HCT116 (cell line): Measurements from ENCODE around the gene RASGRF2. TPM values are rescaled to one million over a fixed set of nuclear protein-coding genes. Genes with fewer than 3 reads are reported as not detected.
A peak's percentile ranks its signal among the peaks of the same experiment; 100 is the strongest.

ENCODE experiments used
- ATAC-seq: fragments of 200-7000 bp; cut with Tn5 transposase; 2 replicates; pipeline ENCODE4 v1.9.1; 2020; ENCODE audit warnings: mild to moderate bottlenecking, moderate library complexity
- BruUV-seq: library from RNA; stranded (reverse); fragments of 400-500 nt; replicated peaks from 2 replicates; lab custom pipeline; 2021; lab: Mats Ljungman, UMichigan
- CTCF ChIA-PET: fragments of 300-600 bp; sonication (Branson Sonifier 250); formaldehyde crosslinking; loops from one replicate; lab custom pipeline; 2021; ENCODE audit warnings: antibody characterized with exemption; lab: Charles Lee
- POLR2A ChIA-PET: fragments of 300-600, 350-600 bp; sonication (Branson Sonifier 250); formaldehyde crosslinking; loops from one replicate; lab custom pipeline; 2021; ENCODE audit warnings: antibody characterized with exemption; lab: Charles Lee
- RAD21 ChIA-PET, 2 experiments: fragments of 300-600 bp; sonication (Branson Sonifier 250); formaldehyde crosslinking; loops; one replicate each; lab custom pipeline; 2023; ENCODE audit warnings: low total read pairs in 2 of 2; ENCODE audit not compliant: uncharacterized antibody in 2 of 2, unreplicated experiment in 2 of 2, low non-redundant PET in 1 of 2; lab: Charles Lee
- DNase-seq: peaks from one replicate; pipeline ENCODE4 v3.0.0-alpha.2; 2010; ENCODE audit warnings: low read depth, low spot score
- H2AFZ ChIP-seq: fragments of 200-600 bp; shearing (Covaris generic), sonication (generic); 2 replicates; pipeline ENCODE4 v1.6.1; 2017; ENCODE audit warnings: low read depth, mixed run types, mixed read lengths, antibody characterized with exemption, low read length; ENCODE audit not compliant: poor library complexity, severe bottlenecking
- H3K27ac ChIP-seq: 2 replicates; pipeline ENCODE4 v1.5.1; 2012; ENCODE audit warnings: low read depth, low read length
- H3K27me3 ChIP-seq: fragments of 200-600 bp; sonication (generic); 2 replicates; pipeline ENCODE4 v1.6.1; 2016; ENCODE audit warnings: mixed run types, low read length, mixed read lengths; ENCODE audit not compliant: insufficient read depth
- H3K36me3 ChIP-seq, 2 experiments: fragments of 200-500 bp in 1 of 2; fragments of 200-600 bp in 1 of 2; sonication (Bioruptor generic) in 1 of 2; sonication (generic) in 1 of 2; 2 replicates each; pipeline versions ENCODE4 v1.5.1 to v1.6.1; 2014 to 2016; ENCODE audit warnings: low read length in 2 of 2, inconsistent platforms in 1 of 2, mixed read lengths in 1 of 2, mixed run types in 1 of 2; ENCODE audit not compliant: insufficient read depth in 2 of 2, control insufficient read depth in 1 of 2
- H3K4me1 ChIP-seq, 2 experiments: fragments of 200-600 bp in 1 of 2; sonication (generic) in 1 of 2; 2 replicates each; pipeline versions ENCODE4 v1.5.1 to v1.6.1; 2012 to 2017; ENCODE audit warnings: low read length in 2 of 2, inconsistent platforms in 1 of 2, mild to moderate bottlenecking in 1 of 2, mixed read lengths in 1 of 2, mixed run types in 1 of 2, moderate library complexity in 1 of 2; ENCODE audit not compliant: insufficient read depth in 2 of 2, control insufficient read depth in 1 of 2
- H3K4me2 ChIP-seq: fragments of 200-600 bp; sonication (generic); 2 replicates; pipeline ENCODE4 v1.6.1; 2017; ENCODE audit warnings: mixed run types, low read length, mixed read lengths
- H3K4me3 ChIP-seq, 2 experiments: fragments of 200-600 bp in 1 of 2; sonication (generic) in 1 of 2; replicated peaks in 1 of 2; 2 replicates each; pipeline ENCODE4 v1.5.1; 2011 to 2016; ENCODE audit warnings: low read length in 2 of 2, control low read depth in 1 of 2, low read depth in 1 of 2, mild to moderate bottlenecking in 1 of 2, mixed read lengths in 1 of 2, mixed run types in 1 of 2
- H3K79me2 ChIP-seq: fragments of 200-600 bp; sonication (generic); 2 replicates; pipeline ENCODE4 v1.6.1; 2017; ENCODE audit warnings: mild to moderate bottlenecking, mixed run types, low read length, moderate library complexity, mixed read lengths; ENCODE audit not compliant: insufficient read depth
- H3K9ac ChIP-seq: fragments of 200-600 bp; sonication (generic); 2 replicates; pipeline ENCODE4 v1.6.1; 2016; ENCODE audit warnings: low read length, mixed read lengths
- H3K9me2 ChIP-seq: fragments of 200-600 bp; sonication (generic), shearing (Covaris generic); 2 replicates; pipeline ENCODE4 v1.6.1; 2017; ENCODE audit warnings: mixed run types, mild to moderate bottlenecking, moderate library complexity; ENCODE audit not compliant: insufficient read depth
- H3K9me3 ChIP-seq, 2 experiments: fragments of 200-500 bp in 1 of 2; fragments of 200-600 bp in 1 of 2; sonication (Bioruptor generic) in 1 of 2; sonication (generic) in 1 of 2; 2 replicates each; pipeline ENCODE4 v1.6.1; 2014 to 2017; ENCODE audit warnings: low read length in 2 of 2, mixed read lengths in 2 of 2, inconsistent platforms in 1 of 2, low read depth in 1 of 2, mild to moderate bottlenecking in 1 of 2, mixed run types in 1 of 2, moderate library complexity in 1 of 2; ENCODE audit not compliant: control insufficient read depth in 1 of 2, insufficient read depth in 1 of 2
- H4K20me1 ChIP-seq: fragments of 200-600 bp; sonication (generic), shearing (Covaris generic); 2 replicates; pipeline ENCODE4 v1.6.1; 2017; ENCODE audit warnings: mixed run types, mild to moderate bottlenecking, moderate library complexity; ENCODE audit not compliant: insufficient read depth
- ATF3 ChIP-seq: IDR thresholded peaks from 2 replicates; pipeline ENCODE4 v1.6.1; 2012
- CEBPB ChIP-seq: IDR thresholded peaks from 2 replicates; pipeline ENCODE4 v1.6.1; 2012; ENCODE audit warnings: low read depth
- EGR1 ChIP-seq: IDR thresholded peaks from 2 replicates; pipeline ENCODE4 v1.6.1; 2012; ENCODE audit warnings: low read depth
- ELF1 ChIP-seq: IDR thresholded peaks from 2 replicates; pipeline ENCODE4 v1.6.1; 2012; ENCODE audit warnings: low read depth, borderline replicate concordance
- EZH2 ChIP-seq: fragments of 200-600 bp; sonication (generic); IDR thresholded peaks from 2 replicates; pipeline ENCODE4 v1.6.1; 2017; ENCODE audit warnings: antibody characterized with exemption, mixed run types
- JUND ChIP-seq: IDR thresholded peaks from 2 replicates; pipeline ENCODE4 v1.6.1; 2012
- MAX ChIP-seq: IDR thresholded peaks from 2 replicates; pipeline ENCODE4 v1.6.1; 2012
- POLR2AphosphoS5 ChIP-seq: IDR thresholded peaks from 2 replicates; pipeline ENCODE4 v1.6.1; 2011; ENCODE audit warnings: mild to moderate bottlenecking, low read depth, low read length, moderate library complexity
- SRF ChIP-seq: IDR thresholded peaks from 2 replicates; pipeline ENCODE4 v1.6.1; 2012; ENCODE audit warnings: low read depth
- TCF7L2 ChIP-seq: IDR thresholded peaks from 2 replicates; pipeline ENCODE4 v1.7.0; 2011; ENCODE audit warnings: borderline replicate concordance, inconsistent platforms; ENCODE audit not compliant: insufficient read depth, insufficient read length; ENCODE audit errors: extremely low read depth
- YY1 ChIP-seq: IDR thresholded peaks from 2 replicates; pipeline ENCODE4 v1.6.1; 2011; ENCODE audit warnings: low read length, low read depth, moderate library complexity, mild to moderate bottlenecking; ENCODE audit not compliant: insufficient replicate concordance; ENCODE audit errors: extremely low read depth
- ZBTB33 ChIP-seq: IDR thresholded peaks from 2 replicates; pipeline ENCODE4 v1.6.1; 2011; ENCODE audit warnings: mild to moderate bottlenecking, low read length, moderate library complexity; ENCODE audit not compliant: insufficient replicate concordance; ENCODE audit errors: extremely low read depth
- ZFX ChIP-seq: fragments of 450-650 bp; IDR thresholded peaks from 2 replicates; pipeline ENCODE4 v1.6.1; 2017
- ZNF274 ChIP-seq: fragments of 200-500 bp; sonication (Bioruptor generic); IDR thresholded peaks from 2 replicates; pipeline ENCODE4 v1.6.1; 2014; ENCODE audit warnings: mild to moderate bottlenecking, low read depth, low read length, inconsistent platforms
- intact Hi-C: fragments of 100-400 bp; cut with micrococcal nuclease; formaldehyde crosslinking; loops from 2 replicates; pipeline ENCODE4 v1.10.0; 2022
- total RNA-seq: library from RNA; stranded (reverse); gene quantifications from one replicate; pipeline ENCODE4 v1.2.1, GENCODE V29; 2021; ENCODE audit not compliant: unreplicated experiment

The RASGRF2 gene
- total RNA-seq, 1 experiment from 2014 or later, result 0.05 TPM

- Histone ChIP-seq H3K4me2 (peak overlapping the region; percentile 66), H3K79me2 (no peaks in the 10 kb centered on the region), H3K4me3 (0 out of 4 replicates have a peak overlapping the region, but pooled peaks of 1 of the 2 experiments have one; percentile 9), H3K9ac (no peak overlapping the region), H3K9me3 (no peaks in the 10 kb centered on the region), H2AFZ (no peak overlapping the region), H4K20me1 (no peaks in the 10 kb centered on the region), H3K36me3 (no peaks in the 10 kb centered on the region), H3K4me1 (peaks cover 10 to 15% of the 10 kb centered on the region in 2 experiments), H3K27ac (no peak overlapping the region), H3K27me3 (no peaks in the 10 kb centered on the region), H3K9me2 (no peaks in the 10 kb centered on the region)
- ATAC-seq (peak; percentile 76), DNase-seq (no peak)
- ChIA-PET CTCF (no interaction called here), RAD21 (no interaction called here), POLR2A (no interaction called here)
- intact Hi-C loops, result no loop called here
- no TSS peak for BruUV-seq
- TF ChIP-seq JUND, result no peak
- no peak for TF ChIP-seq SRF
- TF ChIP-seq EGR1, result no peak
- TF ChIP-seq TCF7L2, result no peak
- TF ChIP-seq YY1, result no peak
- no peak for TF ChIP-seq ZBTB33
- no peak for TF ChIP-seq POLR2AphosphoS5
- no peak for TF ChIP-seq ELF1
- no peak for TF ChIP-seq ATF3
- no peak for TF ChIP-seq ZFX
- TF ChIP-seq ZNF274, result no peak
- TF ChIP-seq CEBPB, result no peak
- no peak for TF ChIP-seq MAX
- no peak for TF ChIP-seq EZH2
Observed at GRCh38 chr5:80990527-80990926, 30.4 kb downstream of the RASGRF2 start.
